ENCODE measurements around the gene RNASE13.

DNA sequence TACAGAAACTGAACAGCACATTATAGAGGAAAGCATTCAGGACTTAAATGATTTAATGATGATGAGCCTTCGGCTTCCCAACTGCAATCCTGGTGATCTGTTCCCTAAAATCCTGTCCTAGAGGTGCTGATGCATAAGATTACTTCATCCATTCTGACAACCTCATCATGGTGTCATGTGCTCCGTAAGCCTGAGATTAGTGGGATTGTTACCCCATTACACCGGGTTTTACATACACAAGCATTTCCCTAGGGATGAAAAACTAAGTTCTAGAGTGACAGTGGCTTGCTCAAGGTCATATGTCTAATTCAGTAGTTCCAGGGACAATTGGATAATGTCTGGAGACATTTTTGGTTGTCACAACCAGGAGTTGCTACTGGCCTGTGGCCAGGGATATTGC lies 2.5 kb upstream of the RNASE13 start:
- TF ChIP-seq, protein P1, sequence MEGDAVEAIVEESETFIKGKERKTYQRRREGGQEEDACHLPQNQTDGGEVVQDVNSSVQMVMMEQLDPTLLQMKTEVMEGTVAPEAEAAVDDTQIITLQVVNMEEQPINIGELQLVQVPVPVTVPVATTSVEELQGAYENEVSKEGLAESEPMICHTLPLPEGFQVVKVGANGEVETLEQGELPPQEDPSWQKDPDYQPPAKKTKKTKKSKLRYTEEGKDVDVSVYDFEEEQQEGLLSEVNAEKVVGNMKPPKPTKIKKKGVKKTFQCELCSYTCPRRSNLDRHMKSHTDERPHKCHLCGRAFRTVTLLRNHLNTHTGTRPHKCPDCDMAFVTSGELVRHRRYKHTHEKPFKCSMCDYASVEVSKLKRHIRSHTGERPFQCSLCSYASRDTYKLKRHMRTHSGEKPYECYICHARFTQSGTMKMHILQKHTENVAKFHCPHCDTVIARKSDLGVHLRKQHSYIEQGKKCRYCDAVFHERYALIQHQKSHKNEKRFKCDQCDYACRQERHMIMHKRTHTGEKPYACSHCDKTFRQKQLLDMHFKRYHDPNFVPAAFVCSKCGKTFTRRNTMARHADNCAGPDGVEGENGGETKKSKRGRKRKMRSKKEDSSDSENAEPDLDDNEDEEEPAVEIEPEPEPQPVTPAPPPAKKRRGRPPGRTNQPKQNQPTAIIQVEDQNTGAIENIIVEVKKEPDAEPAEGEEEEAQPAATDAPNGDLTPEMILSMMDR (conservative IDR thresholded peaks at IDR 0.05; ENCODE audit: low read depth, low read length) = no peak
- no peak for TF ChIP-seq EZH2 (IDR thresholded peaks at IDR 0.05; ENCODE audit: borderline replicate concordance, low read depth, low read length, poor library complexity, severe bottlenecking)
